Activated naive CD8-positive, alpha-beta T cell treated with anti-CD3 and anti-CD28 coated beads, Interleukin-2, amount 50 U/mL, for 16 hours (primary cell): Measurements from ENCODE around the gene PRPH.
"Not testable (repeated sequence)": the region's sequence is repeated elsewhere in the genome, so short reads cannot be mapped to it uniquely, and the experiment has no call there.

Experiments used
- DNase-seq: peaks from one replicate; pipeline ENCODE4 v3.0.0-alpha.2; 2020; ENCODE audit warnings: low read depth, low spot score

Gene PRPH

DNA sequence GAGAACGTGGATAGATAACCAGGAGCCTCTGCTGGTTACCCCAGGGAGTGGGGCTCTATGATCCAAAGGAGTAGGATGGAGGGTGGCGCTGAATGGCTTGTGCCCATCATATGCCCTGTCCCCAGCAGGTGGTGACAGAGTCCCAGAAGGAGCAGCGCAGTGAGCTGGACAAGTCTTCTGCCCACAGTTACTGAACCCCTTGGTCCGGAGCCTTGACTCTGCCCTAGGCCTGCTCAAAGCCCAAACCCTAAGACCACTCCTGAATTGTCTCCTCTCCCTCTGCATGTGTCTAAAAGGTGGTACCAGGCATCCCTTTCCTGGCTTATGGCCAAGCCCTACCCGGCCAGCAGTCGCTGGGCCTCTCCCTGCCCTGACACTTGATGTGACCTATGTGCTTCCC, 3.2 kb downstream of the PRPH start:
- DNase-seq = no peak

GRCh38 chr12:49301760-49302159, 6.8 kb downstream of the PRPH start:
- DNase-seq = no peak

DNA sequence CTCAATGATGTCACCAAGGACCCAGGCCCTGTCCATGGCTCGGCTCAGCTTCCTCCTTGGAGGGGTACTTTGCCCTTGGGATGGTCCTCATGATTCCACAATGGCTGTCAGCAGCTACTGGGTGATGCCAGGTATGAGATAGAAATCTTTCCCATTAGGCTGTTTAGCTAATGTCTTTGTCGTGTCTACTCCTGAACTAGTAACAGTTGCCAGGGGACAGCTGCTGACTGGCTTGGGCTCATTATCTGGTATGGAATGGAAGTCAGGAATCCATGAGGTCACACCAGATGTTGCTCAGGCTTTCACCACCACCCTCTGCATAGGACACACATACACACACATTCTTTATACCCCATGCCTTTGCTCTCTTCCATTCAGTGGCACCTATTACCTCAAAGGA, 9.2 kb downstream of the PRPH start:
- no peak for DNase-seq

DNA sequence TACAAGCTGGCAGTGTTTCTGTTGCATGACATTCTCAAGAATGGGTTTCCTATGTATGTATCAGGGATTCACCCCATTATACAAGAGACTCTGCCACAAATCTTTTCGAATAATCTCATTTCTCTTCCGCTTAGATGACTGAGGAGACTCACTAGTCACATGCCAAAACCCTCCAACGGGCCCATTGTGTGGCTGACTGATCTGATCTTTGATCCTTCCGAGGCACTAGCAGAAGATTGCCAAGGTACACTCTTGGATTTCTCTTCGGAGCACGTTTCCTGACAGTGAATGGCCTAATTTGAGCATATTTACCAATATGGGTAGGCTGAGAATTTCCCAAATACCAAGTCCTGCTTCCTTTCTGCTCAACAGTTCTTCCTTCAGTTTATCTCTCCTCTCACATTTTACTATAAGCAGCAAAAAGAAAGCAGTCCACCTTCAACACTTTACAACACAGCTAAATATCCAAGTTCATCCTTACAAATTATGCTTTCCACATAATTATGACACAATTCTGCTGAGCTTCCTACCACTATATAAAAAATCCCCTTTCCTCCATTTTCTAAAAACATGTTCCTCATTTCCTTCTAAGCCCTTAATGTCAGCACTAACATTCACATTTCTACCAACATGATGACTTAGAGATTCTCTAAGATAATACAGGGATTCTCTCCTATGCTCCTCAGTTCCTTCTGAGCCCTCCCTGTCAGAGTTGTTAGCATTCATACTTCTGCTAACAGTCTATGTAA, 11.0 kb downstream of the PRPH start:
- no peak for DNase-seq

DNA sequence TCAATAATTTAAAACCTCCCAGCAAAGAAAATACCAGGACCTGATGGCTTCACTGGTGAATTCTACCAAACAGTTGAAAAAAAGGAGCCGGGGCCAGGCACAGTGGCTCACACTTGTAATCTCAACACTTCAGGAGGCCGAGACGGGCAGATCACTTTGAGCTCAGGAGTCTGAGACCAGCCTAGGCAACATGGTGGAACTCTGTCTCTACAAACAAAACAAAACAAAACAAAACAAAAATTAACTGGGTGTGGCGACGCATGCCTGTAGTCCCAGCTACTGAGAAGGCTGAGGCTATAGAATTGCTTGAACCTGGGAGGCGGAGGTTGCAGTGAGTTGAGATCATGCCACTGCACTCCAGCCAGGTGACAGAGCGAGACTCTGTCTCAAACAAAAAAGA, 14.4 kb downstream of the PRPH start:
- DNase-seq = no peak

- not testable (repeated sequence) for DNase-seq
These were observed 15.6 kb downstream of the PRPH start for GRCh38 chr12:49310451-49311000.

DNA sequence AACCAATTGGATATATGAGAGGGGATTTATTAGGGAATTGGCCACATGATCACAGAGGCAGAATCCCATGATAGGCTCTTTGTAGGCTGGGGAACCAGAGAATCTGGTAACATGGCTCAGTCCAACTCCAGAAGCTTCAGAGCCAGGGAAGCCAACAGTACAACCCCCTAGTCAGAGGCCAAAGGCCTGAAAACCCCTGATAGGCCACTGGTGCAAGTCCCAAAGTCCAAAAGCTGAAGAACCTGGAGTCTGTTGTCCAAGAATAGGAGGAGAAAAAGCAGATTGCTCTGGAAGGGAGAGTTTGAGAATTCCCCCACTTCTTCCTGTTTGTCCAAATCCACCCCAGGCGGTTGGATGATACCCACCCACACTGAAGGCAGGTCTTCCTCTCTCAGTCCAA, 19.9 kb downstream of the PRPH start:
- DNase-seq = no peak

DNA sequence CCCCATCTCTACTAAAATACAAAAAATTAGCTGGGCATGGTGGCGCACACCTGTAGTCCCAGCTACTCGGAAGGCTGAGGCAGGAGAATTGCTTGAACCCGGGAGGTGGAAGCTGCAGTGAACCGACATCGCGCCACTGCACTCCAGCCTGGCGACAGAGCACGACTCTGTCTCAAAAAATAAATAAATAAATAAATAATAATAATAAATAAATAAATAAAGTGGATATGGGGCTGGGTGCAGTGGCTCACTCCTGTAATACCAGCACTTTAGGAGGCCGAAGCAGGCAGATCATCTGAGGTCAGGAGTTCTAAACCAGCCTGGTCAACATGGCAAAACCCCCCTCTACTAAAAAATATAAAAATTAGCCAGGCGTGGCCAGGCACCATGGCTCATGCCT, 22.2 kb downstream of the PRPH start:
- not testable (repeated sequence) for DNase-seq

GRCh38 chr12:49320411-49321103, 25.6 kb downstream of the PRPH start:
- DNase-seq = not testable (repeated sequence)

- no peak for DNase-seq
These were observed 27.4 kb downstream of the PRPH start for GRCh38 chr12:49322367-49322707.

GRCh38 chr12:49322708-49323523, 28.0 kb downstream of the PRPH start, which contains the start of gene TROAP:
TROAP (plus strand) TSS chr12:49323255; CDS start chr12:49323609, 354 bp downstream.
- peak; percentile 94 for DNase-seq

DNA sequence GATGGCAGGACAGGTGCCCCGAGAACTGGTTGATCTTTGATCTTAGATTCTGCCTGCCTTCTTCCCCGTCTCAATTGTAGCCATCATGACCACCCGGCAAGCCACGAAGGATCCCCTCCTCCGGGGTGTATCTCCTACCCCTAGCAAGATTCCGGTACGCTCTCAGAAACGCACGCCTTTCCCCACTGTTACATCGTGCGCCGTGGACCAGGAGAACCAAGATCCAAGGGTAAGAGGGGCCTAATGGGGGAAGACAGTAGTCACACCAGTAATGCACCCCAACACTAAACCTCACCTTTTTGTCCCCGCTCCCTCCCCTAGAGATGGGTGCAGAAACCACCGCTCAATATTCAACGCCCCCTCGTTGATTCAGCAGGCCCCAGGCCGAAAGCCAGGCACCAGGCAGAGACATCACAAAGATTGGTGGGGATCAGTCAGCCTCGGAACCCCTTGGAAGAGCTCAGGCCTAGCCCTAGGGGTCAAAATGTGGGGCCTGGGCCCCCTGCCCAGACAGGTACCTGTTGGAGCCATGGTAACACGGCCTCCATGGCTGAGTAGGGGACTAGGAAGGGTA, 28.7 kb downstream of the PRPH start:
- DNase-seq = no peak

- DNase-seq = no peak
These were observed 30.7 kb downstream of the PRPH start for GRCh38 chr12:49325606-49326005.

- no peak for DNase-seq
These were observed 32.4 kb downstream of the PRPH start for GRCh38 chr12:49327368-49327767.

DNA sequence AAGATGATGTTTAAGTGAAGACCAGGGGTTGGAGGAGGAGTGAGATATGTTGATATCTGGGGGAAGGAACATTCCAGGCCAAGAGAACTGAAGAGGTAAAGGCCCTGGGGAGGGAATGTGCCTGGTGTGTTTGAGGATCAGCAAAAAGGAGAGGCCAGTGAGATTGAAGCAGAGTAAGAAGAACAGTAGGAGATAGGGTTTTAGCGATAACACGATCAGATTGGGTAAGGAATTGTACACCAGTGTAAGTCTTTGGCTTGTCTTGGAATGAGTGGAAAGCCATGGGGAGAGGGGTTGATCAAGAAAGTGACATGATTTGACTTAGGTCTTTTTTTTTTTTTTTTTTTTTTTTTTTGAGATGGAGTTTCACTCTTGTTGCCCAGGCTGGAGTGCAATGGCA, 32.9 kb downstream of the PRPH start:
- no peak for DNase-seq

DNA sequence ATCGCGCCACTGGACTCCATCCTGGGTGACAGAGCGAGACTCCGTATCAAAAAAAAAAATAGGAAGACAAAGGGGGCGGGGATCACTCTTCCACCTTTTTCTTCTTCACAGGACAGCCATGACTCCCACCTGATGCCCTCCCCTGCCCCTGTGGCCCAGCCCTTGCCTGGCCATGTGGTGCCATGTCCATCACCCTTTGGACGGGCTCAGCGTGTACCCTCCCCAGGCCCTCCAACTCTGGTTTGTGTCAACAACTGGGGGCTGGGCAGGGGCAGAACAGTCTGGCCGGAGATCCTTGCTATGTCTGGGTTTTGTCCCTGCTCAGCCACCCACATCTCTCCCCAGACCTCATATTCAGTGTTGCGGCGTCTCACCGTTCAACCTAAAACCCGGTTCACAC, 33.9 kb downstream of the PRPH start:
- DNase-seq = no peak

GRCh38 chr12:49330032-49330619, 35.2 kb downstream of the PRPH start:
- no peak for DNase-seq

GRCh38 chr12:49330631-49331379, 35.9 kb downstream of the PRPH start:
- no peak for DNase-seq

- DNase-seq = no peak
These were observed 36.7 kb downstream of the PRPH start for GRCh38 chr12:49331380-49332222.

- DNase-seq = no peak
These were observed 37.5 kb downstream of the PRPH start for GRCh38 chr12:49332441-49332861.
